ENCODE results near the gene CTSW.

GRCh38 chr11:65896034-65896999 is 16.7 kb downstream of the CTSW start:
- TF ChIP-seq, protein P1, sequence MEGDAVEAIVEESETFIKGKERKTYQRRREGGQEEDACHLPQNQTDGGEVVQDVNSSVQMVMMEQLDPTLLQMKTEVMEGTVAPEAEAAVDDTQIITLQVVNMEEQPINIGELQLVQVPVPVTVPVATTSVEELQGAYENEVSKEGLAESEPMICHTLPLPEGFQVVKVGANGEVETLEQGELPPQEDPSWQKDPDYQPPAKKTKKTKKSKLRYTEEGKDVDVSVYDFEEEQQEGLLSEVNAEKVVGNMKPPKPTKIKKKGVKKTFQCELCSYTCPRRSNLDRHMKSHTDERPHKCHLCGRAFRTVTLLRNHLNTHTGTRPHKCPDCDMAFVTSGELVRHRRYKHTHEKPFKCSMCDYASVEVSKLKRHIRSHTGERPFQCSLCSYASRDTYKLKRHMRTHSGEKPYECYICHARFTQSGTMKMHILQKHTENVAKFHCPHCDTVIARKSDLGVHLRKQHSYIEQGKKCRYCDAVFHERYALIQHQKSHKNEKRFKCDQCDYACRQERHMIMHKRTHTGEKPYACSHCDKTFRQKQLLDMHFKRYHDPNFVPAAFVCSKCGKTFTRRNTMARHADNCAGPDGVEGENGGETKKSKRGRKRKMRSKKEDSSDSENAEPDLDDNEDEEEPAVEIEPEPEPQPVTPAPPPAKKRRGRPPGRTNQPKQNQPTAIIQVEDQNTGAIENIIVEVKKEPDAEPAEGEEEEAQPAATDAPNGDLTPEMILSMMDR (IDR thresholded peaks at IDR 0.05; ENCODE audit: low read length), result no peak
- TF ChIP-seq EZH2 (IDR thresholded peaks at IDR 0.05; ENCODE audit: borderline replicate concordance, low read length), result no peak

Measured in OCI-LY1 (cell line).